IMR-90 (cell line): Measurements from ENCODE around the gene SCG5. TPM values are rescaled to one million over a fixed set of nuclear protein-coding genes. Genes with fewer than 3 reads are reported as not detected.

Experiments
- ATAC-seq: fragments of 200-7000 bp; cut with Tn5 transposase; 2 replicates; pipeline ENCODE4 v1.9.1; 2020; ENCODE audit warnings: low read depth, mild to moderate bottlenecking, moderate library complexity
- BruUV-seq: library from RNA; stranded (reverse); fragments of 400-500 nt; replicated peaks from 2 replicates; lab custom pipeline; 2021; lab: Mats Ljungman, UMichigan
- CTCF ChIA-PET: fragments of 300-600 bp; formaldehyde crosslinking; extraction: SDS; loops from one replicate; lab custom pipeline; 2021; ENCODE audit warnings: antibody characterized with exemption; lab: Yijun Ruan, JAX
- POLR2A ChIA-PET: fragments of 300-600 bp; sonication (Branson Sonifier 250); formaldehyde crosslinking; loops from one replicate; lab custom pipeline; 2022; ENCODE audit warnings: antibody characterized with exemption; ENCODE audit not compliant: unreplicated experiment; lab: Charles Lee
- DNase-seq: peaks from one replicate; pipeline ENCODE4 v3.0.0; 2013
- H2AFZ ChIP-seq: replicated peaks from 2 replicates; pipeline ENCODE3; 2013; ENCODE audit warnings: low read length, mild to moderate bottlenecking; ENCODE audit not compliant: poor library complexity
- H2AK5ac ChIP-seq: 2 replicates; pipeline ENCODE4 v1.6.1; 2013; ENCODE audit warnings: low read depth, low read length, inconsistent platforms
- H2AK9ac ChIP-seq: replicated peaks from 2 replicates; pipeline ENCODE3; 2013; ENCODE audit warnings: mild to moderate bottlenecking, low read depth, low read length, moderate library complexity; ENCODE audit not compliant: poor library complexity
- H2BK120ac ChIP-seq: 2 replicates; pipeline ENCODE4 v1.6.1; 2013; ENCODE audit warnings: low read depth, low read length, inconsistent platforms
- H2BK15ac ChIP-seq: 3 replicates; pipeline ENCODE4 v1.6.1; 2013; ENCODE audit warnings: low read depth, low read length, inconsistent platforms
- H2BK20ac ChIP-seq: 2 replicates; pipeline ENCODE4 v1.6.1; 2013; ENCODE audit warnings: low read depth, mild to moderate bottlenecking, inconsistent platforms, low read length, moderate library complexity
- H2BK5ac ChIP-seq: 2 replicates; pipeline ENCODE4 v1.6.1; 2013; ENCODE audit warnings: mild to moderate bottlenecking, low read depth, low read length, inconsistent platforms; ENCODE audit not compliant: poor library complexity, severe bottlenecking
- H3K14ac ChIP-seq: replicated peaks from 2 replicates; pipeline ENCODE4 v1.6.1; 2013; ENCODE audit warnings: low read depth, low read length, inconsistent platforms
- H3K18ac ChIP-seq: 2 replicates; pipeline ENCODE4 v1.6.1; 2013; ENCODE audit warnings: low read depth, low read length, control low read depth
- H3K23ac ChIP-seq: 2 replicates; pipeline ENCODE4 v1.6.1; 2013; ENCODE audit warnings: low read depth, low read length, inconsistent platforms
- H3K27ac ChIP-seq: 2 replicates; pipeline ENCODE4 v1.5.1; 2013; ENCODE audit warnings: mild to moderate bottlenecking, control low read depth, low read length; ENCODE audit not compliant: insufficient read depth
- H3K27me3 ChIP-seq: 2 replicates; pipeline ENCODE4 v1.6.1; 2013; ENCODE audit warnings: low read length; ENCODE audit not compliant: control insufficient read depth, insufficient read depth
- H3K36me3 ChIP-seq: 2 replicates; pipeline ENCODE4 v1.6.1; 2013; ENCODE audit warnings: low read length, mixed read lengths; ENCODE audit not compliant: control insufficient read depth, insufficient read depth
- H3K4ac ChIP-seq: 2 replicates; pipeline ENCODE4 v1.6.1; 2013; ENCODE audit warnings: low read depth, low read length, inconsistent platforms
- H3K4me1 ChIP-seq: 2 replicates; pipeline ENCODE4 v1.6.1; 2013; ENCODE audit warnings: low read length, mixed read lengths; ENCODE audit not compliant: control insufficient read depth, insufficient read depth
- H3K4me2 ChIP-seq: 2 replicates; pipeline ENCODE4 v1.6.1; 2013; ENCODE audit warnings: low read depth, mild to moderate bottlenecking, control low read depth, low read length, moderate library complexity
- H3K4me3 ChIP-seq: 2 replicates; pipeline ENCODE4 v1.5.1; 2013; ENCODE audit warnings: low read depth, mild to moderate bottlenecking, control low read depth, low read length, moderate library complexity; ENCODE audit not compliant: insufficient read depth
- H3K56ac ChIP-seq: 2 replicates; pipeline ENCODE4 v1.6.1; 2013; ENCODE audit warnings: low read length, inconsistent platforms; ENCODE audit not compliant: insufficient read depth; ENCODE audit errors: extremely low read depth
- H3K79me1 ChIP-seq, 2 experiments: 2 replicates each; pipeline ENCODE4 v1.6.1; 2013; ENCODE audit warnings: low read length in 2 of 2, inconsistent platforms in 1 of 2, low read depth in 1 of 2
- H3K9ac ChIP-seq: 2 replicates; pipeline ENCODE4 v1.6.1; 2013; ENCODE audit warnings: low read depth, low read length, control low read depth
- H3K9me1 ChIP-seq: 2 replicates; pipeline ENCODE4 v1.6.1; 2013; ENCODE audit warnings: low read length, inconsistent platforms; ENCODE audit not compliant: insufficient read depth
- H3K9me3 ChIP-seq: 2 replicates; pipeline ENCODE4 v1.6.1; 2013; ENCODE audit warnings: low read length; ENCODE audit not compliant: control insufficient read depth, insufficient read depth
- H4K20me1 ChIP-seq: 2 replicates; pipeline ENCODE4 v1.6.1; 2013; ENCODE audit warnings: low read length, inconsistent platforms; ENCODE audit not compliant: insufficient read depth
- H4K5ac ChIP-seq: 2 replicates; pipeline ENCODE4 v1.6.1; 2013; ENCODE audit warnings: mild to moderate bottlenecking, low read depth, low read length, control low read depth
- H4K8ac ChIP-seq, 2 experiments: 2 replicates each; pipeline ENCODE4 v1.6.1; 2013; ENCODE audit warnings: low read depth in 2 of 2, low read length in 2 of 2, control low read depth in 1 of 2, inconsistent platforms in 1 of 2
- H4K91ac ChIP-seq: 2 replicates; pipeline ENCODE4 v1.6.1; 2013; ENCODE audit warnings: low read depth, low read length, inconsistent platforms; ENCODE audit not compliant: insufficient read depth
- CEBPB ChIP-seq: IDR thresholded peaks from 2 replicates; pipeline ENCODE4 v1.6.1; 2012; ENCODE audit warnings: low read depth, low read length, improper control_type of control experiment
- FOS ChIP-seq: fragments of 150-350 bp; IDR thresholded peaks from 2 replicates; pipeline ENCODE4 v1.6.1; 2016; ENCODE audit warnings: low read depth, low read length
- POLR2A ChIP-seq: IDR thresholded peaks from 2 replicates; pipeline ENCODE4 v1.6.1; 2012; ENCODE audit warnings: mild to moderate bottlenecking, low read depth, low read length
- RAD21 ChIP-seq: IDR thresholded peaks from 2 replicates; pipeline ENCODE4 v1.6.1; 2012; ENCODE audit warnings: low read length, improper control_type of control experiment
- RFX5 ChIP-seq: IDR thresholded peaks from 2 replicates; pipeline ENCODE4 v1.8.0; 2012; ENCODE audit warnings: low read depth, mild to moderate bottlenecking, low read length, moderate library complexity
- WGBS, 2 experiments: methylation state at CpG; one replicate each; pipeline versions ENCODE4 v1.1.5 to v1.1.7; 2013; ENCODE audit warnings: missing lambda C conversion rate in 2 of 2; ENCODE audit not compliant: insufficient read length in 1 of 2; ENCODE audit errors: extremely low coverage in 2 of 2; 5-methylcytosine and 5-hydroxymethylcytosine counted together
- dilution Hi-C: fragments of 300-500 bp; cut with HindIII; formaldehyde crosslinking; loops from one replicate; pipeline ENCODE4 v1.14.3; 2018; ENCODE audit warnings: low sequenced_read_pairs; ENCODE audit not compliant: unreplicated experiment
- in situ Hi-C: fragments of 300-500 bp; cut with MboI; formaldehyde crosslinking; loops from 3 replicates; pipeline ENCODE4 v1.14.3; 2019; ENCODE audit warnings: low sequenced_read_pairs, inconsistent platforms, mixed read lengths
- intact Hi-C: fragments of 100-400 bp; cut with micrococcal nuclease; formaldehyde crosslinking; loops from 2 replicates; pipeline ENCODE4 v1.10.0; 2022
- polyA plus RNA-seq, 3 experiments: library from polyadenylated mRNA; depleted of rRNA; stranded (reverse); fragments of >200 nt; gene quantifications; 2 replicates each; pipeline ENCODE4 v1.2.3, GENCODE V29; 2012; ENCODE audit warnings: low replicate concordance in 1 of 3
- total RNA-seq: library from RNA; depleted of rRNA; stranded (reverse); fragments of >200 nt; gene quantifications from 2 replicates; pipeline ENCODE4 v1.2.3, GENCODE V29; 2012
- TF ChIP-seq, protein P1 (sequence below): fragments of 150-350 bp; IDR thresholded peaks from 2 replicates; pipeline ENCODE4 v1.6.1; 2016; ENCODE audit warnings: low read depth, mild to moderate bottlenecking, low read length, moderate library complexity, borderline replicate concordance

SCG5 gene
- total and polyA plus RNA-seq, 2 of the 4 experiments (the other 2 are of a cell fraction): 7.9 to 16.8 TPM

- Histone ChIP-seq H2AK5ac (no peak overlapping the region), H3K36me3 (peaks cover 23% of the 10 kb centered on the region), H2BK15ac (no peak overlapping the region), H3K9me1 (0 out of 2 replicates have a peak, but pooled peaks cover 3% of the 10 kb centered on the region), H3K27ac (no peak overlapping the region), H4K5ac (peak overlapping the region; percentile 20; the same call in 1 of the 2 replicates), H3K4ac (no peak overlapping the region), H3K4me3 (no peak overlapping the region), H3K14ac (no peak overlapping the region), H3K23ac (no peak overlapping the region), H3K27me3 (no peaks in the 10 kb centered on the region), H4K91ac (no peak overlapping the region), H3K9me3 (no peaks in the 10 kb centered on the region), H3K4me1 (peaks cover 5% of the 10 kb centered on the region), H3K56ac (no peak overlapping the region), H2BK20ac (no peak overlapping the region), H3K18ac (peak overlapping the region; percentile 46; the same call in 1 of the 2 replicates), H3K79me1 (peaks cover 4 to 14% of the 10 kb centered on the region in 2 experiments; a peak in 2 of 4 replicates), H2BK5ac (peak overlapping the region; percentile 39), H2BK120ac (no peak overlapping the region), H2AFZ (no peak overlapping the region), H4K8ac (no peak overlapping the region; a peak in 1 of 4 replicates), H4K20me1 (peaks cover 24% of the 10 kb centered on the region), H3K9ac (no peak overlapping the region), H2AK9ac (no peak overlapping the region), H3K4me2 (peak overlapping the region; percentile 76; the same call in 1 of the 2 replicates)
- no CpG with 5 or more reads among the region's 4 CpGs for WGBS, 2 experiments
- no TSS peak for BruUV-seq
- TF ChIP-seq POLR2A (no peak), RAD21 (no peak), FOS (peak; percentile 17; the same call in 1 of the 2 replicates), CEBPB (peak; percentile 40; the same call in 1 of the 2 replicates), RFX5 (peak; percentile 61; the same call in 1 of the 2 replicates)
- TF ChIP-seq, protein P1, sequence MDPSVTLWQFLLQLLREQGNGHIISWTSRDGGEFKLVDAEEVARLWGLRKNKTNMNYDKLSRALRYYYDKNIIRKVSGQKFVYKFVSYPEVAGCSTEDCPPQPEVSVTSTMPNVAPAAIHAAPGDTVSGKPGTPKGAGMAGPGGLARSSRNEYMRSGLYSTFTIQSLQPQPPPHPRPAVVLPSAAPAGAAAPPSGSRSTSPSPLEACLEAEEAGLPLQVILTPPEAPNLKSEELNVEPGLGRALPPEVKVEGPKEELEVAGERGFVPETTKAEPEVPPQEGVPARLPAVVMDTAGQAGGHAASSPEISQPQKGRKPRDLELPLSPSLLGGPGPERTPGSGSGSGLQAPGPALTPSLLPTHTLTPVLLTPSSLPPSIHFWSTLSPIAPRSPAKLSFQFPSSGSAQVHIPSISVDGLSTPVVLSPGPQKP: no peak
- in situ Hi-C loops: loop anchor here (5.0 to 10.0 kb wide), 2 partner anchors 33 to 50 kb away; no protein-coding TSS in a partner anchor
- POLR2A ChIA-PET: no interaction called here
- intact Hi-C loops: loop anchor here (5.0 kb wide), 1 partner anchor 157 kb away; no protein-coding TSS in a partner anchor
- DNase-seq (peak; percentile 91), ATAC-seq (peak; percentile 3; the same call in 1 of the 2 replicates)
- dilution Hi-C loops: no loop called here
- CTCF ChIA-PET: interaction anchor here (0.7 to 1.5 kb wide), 2 partner anchors 9 to 13 kb away, joined by 3 to 6 read pairs; no protein-coding TSS in a partner anchor
Observed at GRCh38 chr15:32715276-32715675, 73.8 kb downstream of the SCG5 start.
